GM19467 (cell line): ENCODE measurements around the gene SEPTIN5.
"Not testable (repeated sequence)": the region's sequence is repeated elsewhere in the genome, so short reads cannot be mapped to it uniquely, and the experiment has no call there.

Experiments used
- ATAC-seq: cut with Tn5 transposase; IDR thresholded peaks from one replicate; pipeline ENCODE4 v1.9.1; 2021; ENCODE audit warnings: mild to moderate bottlenecking, moderate library complexity; ENCODE audit not compliant: unreplicated experiment

SEPTIN5 gene

GRCh38 chr22:19719488-19720021, 5.3 kb downstream of the SEPTIN5 start:
- ATAC-seq = no peak

DNA sequence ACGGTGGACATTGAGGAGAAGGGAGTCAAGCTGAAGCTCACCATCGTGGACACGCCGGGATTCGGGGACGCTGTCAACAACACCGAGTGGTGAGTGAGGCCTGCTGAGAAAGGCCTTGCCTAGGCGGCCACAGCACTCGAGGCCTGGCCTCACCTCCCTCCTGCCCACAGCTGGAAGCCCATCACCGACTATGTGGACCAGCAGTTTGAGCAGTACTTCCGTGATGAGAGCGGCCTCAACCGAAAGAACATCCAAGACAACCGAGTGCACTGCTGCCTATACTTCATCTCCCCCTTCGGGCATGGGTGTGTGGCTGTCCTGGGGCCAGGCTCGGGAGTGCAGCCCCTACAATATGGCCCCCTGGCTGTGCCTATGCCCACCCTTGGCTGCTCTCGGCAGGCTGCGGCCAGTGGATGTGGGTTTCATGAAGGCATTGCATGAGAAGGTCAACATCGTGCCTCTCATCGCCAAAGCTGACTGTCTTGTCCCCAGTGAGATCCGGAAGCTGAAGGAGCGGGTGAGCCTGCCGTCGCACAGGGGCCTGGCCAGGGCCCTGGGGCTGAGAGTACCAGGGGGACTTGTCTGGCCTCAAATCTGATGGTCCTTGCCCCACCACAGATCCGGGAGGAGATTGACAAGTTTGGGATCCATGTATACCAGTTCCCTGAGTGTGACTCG, 6.0 kb downstream of the SEPTIN5 start:
- ATAC-seq = no peak

DNA sequence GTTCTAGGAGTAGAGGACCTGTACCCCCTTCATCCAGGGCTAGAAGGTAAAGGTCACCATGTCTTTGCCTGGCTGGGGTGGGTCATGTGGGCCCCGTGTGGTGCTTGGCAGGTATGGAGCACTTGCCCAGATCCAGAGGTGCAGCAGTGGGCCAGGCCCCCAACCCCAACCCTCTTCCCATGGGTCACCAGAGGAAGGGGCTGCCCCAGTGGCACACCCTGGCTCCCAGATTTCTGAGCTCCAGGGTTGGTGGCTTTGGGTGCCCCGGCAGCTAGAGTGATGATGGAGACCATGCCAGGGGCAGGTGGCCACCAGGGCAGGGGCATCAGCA, 6.7 kb downstream of the SEPTIN5 start:
- no peak for ATAC-seq

DNA sequence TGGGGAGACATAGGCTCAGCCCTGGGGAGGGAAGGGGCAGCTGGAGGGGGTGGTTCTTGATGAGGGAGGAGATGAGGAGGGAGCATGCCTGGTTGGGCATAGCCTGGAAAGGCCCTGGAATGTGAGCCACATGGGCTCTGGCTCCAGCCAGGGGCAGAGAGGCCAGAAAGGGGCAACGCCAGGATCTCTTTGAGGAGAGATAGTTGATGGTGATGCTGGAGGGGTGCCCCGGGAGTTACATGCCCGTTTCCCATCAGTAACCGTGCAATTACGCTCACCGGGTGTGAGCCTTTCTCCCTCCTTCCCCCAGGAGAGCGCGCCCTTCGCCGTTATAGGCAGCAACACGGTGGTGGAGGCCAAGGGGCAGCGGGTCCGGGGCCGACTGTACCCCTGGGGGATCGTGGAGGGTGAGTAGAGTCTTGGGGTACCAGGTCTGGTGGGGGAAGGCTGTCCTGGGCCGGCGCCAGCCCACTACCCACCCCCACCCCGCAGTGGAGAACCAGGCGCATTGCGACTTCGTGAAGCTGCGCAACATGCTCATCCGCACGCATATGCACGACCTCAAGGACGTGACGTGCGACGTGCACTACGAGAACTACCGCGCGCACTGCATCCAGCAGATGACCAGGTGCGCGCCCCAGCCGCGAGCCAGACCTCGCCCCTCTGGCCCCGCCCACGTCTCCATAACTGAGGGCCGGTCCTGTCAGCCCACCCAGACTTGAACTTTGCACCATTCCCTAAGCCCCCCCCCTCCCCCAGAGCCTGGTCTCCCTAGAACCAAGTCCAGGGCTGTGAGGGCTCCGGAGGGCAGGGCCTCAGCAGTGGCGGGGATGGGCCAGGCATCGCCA, 7.3 kb downstream of the SEPTIN5 start:
- ATAC-seq = no peak

DNA sequence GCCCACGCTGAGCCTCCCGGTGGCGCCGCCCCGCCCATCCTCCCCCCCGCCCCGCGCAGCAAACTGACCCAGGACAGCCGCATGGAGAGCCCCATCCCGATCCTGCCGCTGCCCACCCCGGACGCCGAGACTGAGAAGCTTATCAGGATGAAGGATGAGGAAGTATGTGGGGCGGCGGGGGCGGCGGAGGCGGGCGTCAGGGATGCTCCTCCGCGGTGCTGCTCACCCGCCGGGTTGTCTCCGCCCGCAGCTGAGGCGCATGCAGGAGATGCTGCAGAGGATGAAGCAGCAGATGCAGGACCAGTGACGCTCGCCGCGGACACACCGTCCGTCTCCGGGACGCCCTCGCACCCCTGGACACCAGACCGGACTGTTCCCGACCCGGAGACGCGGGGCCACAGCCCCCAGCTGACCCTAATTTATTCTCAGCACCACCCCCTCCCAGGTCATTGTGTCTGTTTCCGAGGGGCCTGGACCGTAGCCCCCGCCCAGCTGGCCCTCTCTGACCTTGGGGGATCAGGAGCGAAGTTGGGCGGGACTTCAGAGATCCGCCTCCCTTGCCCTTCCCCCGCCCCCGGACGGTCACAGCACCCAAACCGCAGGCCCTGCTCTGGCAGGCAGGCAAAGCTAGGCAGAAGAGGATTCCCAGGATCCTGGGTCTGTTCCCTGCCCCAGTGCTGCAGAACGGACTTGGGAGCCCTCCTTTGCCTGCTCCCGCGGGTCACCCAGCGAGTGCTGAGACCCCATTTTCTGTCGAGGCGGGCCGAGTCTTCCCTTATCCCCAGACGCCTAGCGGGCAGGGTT, 8.1 kb downstream of the SEPTIN5 start:
- ATAC-seq = no peak

DNA sequence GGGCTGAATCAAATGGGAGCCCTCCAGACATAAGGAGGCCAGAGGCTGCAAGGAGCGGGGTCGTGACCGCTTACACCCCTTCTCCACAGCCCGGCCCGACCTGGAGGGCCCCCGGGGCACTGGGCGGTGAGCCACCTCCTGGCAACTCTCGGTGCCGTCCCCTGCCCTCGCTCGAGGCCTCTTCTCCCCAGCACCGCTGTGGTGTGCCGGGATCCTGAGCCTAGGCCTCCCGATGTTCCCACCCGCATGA, 8.6 kb downstream of the SEPTIN5 start:
- no peak for ATAC-seq

DNA sequence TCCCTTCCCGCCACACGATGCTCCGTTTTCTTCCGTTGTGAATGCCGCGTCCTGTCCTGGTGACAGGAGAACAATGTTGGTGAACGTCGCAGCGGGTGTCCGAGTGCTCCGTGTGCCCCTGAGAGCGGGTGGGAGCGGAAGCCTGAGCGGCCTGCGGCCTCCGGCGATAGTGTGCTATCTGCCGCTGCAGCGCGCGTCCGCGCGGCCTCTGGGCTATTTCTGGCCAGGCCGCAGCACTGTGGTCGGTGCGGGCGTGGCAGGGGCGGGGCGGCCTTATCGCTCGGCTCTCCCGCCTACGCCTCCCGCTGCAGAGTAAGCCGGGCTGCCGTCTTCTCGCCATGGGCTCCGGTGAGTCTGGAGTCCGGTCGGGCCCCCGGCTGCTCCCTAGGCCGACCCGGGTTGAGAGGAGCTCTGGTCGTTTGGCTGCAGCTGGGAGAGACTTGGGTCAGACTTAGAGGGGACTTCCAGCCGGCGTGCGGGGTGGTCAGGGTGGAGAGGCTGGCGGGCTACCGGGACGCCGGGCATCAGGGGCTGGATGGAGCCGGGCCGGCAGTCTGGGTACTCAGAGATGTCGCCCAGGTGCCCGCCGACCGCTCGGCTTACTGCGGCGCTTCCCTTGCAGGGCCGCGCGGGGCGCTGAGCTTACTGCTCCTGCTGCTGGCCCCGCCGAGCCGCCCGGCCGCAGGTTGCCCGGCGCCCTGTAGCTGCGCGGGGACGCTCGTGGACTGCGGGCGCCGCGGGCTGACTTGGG, 9.1 kb downstream of the SEPTIN5 start, which contains the start of gene GP1BB:
TSS of gene GP1BB (plus strand) at position 308 of the 751 bp plus-strand sequence. CDS start at position 339, 31 bp downstream.
- no peak for ATAC-seq

GRCh38 chr22:19723983-19724827, 9.9 kb downstream of the SEPTIN5 start:
- ATAC-seq = no peak

DNA sequence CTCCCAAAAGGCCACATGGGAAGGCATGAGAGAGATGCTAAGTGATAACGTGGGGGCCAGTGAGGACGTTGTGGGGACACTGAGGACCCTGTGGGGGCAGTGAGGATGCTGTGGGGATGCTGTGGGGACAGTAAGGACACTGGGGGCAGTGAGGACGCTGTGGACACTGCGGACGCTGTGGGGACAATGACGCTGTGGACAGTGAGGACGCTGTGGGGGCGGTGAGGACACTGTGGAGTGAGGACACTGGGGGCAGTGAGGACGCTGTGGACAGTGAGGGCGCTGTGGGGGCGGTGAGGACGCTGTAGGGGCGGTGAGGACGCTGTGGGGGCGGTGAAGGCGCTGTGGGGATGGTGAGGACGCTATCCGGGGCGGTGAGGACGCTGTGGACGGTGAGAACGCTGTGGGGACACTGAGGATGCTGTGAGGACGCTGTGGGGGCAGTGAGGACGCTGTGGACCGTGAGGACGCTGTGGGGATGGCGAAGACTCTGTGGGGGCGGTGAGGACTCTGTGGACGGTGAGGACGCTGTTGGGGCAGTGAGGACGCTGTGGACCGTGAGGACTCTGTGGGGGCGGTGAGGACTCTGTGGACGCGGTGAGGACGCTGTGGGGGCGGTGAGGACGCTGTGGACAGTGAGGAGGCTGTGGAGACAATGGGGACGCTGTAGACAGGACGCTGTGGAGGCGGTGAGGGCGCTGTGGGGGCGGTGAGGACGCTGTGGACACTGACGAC, 10.8 kb downstream of the SEPTIN5 start:
- ATAC-seq = no peak

DNA sequence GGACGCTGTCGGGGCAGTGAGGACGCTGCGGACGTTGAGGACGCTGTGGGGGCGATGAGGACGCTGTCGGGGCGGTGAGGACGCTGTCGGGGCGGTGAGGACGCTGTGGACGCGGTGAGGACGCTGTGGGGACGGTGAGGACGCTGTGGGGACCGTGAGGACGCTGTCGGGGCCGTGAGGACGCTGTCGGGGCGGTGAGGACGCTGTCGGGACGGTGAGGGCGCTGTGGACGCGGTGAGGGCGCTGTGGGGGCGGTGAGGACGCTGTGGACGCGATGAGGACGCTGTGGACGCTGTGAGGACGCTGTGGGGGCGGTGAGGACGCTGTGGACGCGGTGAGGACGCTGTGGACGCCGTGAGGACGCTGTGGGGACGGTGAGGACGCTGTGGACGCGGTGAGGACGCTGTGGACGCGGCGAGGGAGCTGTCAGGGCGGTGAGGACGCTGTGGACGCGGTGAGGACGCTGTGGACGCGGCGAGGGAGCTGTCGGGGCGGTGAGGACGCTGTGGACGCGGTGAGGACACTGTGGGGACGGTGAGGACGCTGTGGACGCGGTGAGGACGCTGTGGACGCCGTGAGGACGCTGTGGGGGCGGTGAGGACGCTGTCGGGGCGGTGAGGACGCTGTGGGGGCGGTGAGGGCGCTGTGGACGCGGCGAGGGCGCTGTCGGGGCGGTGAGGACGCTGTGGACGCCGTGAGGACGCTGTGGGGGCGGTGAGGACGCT, 11.9 kb downstream of the SEPTIN5 start:
- ATAC-seq = not testable (repeated sequence)

DNA sequence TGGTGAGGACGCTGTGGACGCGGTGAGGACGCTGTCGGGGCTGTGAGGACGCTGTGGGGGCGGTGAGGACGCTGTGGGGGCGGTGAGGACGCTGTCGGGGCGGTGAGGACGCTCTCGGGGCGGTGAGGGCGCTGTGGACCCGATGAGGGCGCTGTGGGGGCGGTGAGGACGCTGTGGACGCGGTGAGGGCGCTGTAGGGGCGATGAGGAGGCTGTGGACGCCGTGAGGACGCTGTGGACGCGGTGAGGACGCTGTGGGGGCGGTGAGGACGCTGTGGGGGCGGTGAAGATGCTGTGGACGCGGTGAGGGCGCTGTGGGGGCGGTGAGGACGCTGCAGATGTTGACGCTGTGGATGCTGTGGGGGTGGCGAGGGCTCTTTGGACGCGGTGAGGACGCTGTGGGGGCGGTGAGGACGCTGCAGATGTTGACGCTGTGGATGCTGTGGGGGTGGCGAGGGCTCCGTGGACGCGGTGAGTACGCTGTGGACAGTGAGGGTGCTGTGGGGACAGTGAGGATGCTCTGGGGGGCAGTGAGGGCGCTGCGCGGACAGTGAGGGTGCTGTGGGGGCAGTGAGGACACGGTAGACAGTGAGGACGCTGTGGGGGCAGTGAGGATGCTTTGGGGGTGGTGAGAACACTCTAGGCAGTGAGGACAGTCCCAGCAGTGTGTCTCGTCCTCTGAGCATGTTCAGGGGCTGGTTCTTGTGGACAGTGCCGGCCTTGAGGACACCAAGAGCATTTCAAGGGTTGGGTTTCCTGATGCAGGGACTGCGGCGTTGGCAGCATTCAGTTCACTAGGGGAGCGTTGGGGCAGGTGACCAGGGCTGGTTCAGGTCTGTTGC, 13.2 kb downstream of the SEPTIN5 start:
- ATAC-seq = no peak

- no peak for ATAC-seq
These were observed 14.0 kb downstream of the SEPTIN5 start for GRCh38 chr22:19728271-19728670.

DNA sequence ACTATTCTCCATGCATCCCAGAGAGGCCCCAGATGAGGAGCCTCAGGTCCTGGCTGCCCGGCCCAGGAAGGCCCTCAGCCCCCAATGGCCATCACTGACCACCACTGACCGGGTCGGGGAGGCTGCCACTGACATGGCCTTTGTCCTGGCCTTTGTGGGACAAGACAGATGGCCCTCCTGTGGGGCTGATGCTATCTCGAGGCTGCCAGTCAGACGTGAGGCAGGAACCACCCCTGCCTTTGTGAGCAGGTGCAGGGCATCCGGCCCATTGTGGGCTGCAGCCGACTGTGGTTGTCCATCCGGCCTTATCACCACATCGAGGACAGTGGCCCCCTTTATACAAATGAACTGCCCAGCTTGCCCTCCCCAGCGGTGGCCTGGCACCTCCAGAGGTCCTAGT, 14.5 kb downstream of the SEPTIN5 start:
- no peak for ATAC-seq

DNA sequence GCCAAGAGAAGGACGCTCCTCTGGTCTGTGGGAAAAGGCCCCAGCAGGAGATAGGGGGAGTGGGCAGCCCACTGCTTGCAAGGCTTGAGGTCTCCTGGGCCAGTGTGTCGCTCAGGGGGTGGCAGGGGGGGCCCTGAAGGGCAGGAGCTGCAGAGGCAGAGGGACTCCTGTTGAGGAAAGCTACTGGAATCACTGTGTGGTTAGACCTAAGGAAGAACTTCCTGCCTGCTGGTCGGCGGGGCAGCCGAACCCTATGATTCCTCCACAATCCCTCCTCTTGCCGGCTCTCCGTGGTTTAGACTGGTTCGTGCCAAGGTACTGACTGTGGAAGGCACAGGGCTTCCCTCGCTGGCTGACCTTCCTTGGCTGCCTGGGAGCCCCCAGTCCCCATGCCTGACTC, 15.2 kb downstream of the SEPTIN5 start:
- ATAC-seq = no peak

GRCh38 chr22:19730198-19730597, 15.9 kb downstream of the SEPTIN5 start:
- no peak for ATAC-seq

DNA sequence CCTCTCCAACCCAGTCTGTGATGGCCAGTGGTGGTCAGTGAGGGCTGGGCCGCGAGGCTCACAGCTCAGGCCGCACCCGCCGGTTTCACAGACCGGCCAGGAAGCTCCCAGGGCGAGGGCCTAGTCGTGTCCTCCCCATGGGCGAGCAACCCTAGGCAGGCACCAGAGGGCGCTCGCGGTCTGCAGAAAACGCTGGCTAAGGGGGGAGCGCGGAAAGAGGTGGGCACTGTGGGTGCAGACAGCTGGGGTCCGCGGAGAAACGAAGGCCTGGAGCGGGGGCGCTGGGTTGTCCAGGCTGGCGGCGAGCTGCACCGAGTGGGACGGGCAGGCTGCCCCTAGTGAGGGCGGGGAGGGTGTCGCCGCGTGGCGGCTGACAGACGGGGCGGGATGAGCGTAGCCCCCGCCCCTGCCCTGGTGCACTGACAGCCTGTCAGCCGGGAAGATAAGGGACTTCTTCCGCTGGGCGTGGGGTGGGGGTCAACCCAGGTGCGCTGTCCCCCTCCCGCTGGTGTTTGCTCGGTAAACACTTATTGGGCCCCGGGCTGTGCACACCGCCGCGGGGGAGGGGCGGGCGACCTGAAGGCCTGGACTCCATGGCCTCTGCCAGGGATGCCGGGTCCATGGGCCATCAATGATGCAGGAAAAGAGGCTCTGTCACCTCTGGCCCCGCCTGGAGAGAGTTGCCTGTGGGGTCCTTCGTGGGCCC, 16.5 kb downstream of the SEPTIN5 start:
- no peak for ATAC-seq
